ENCODE data around the gene RBM18. TPM values are rescaled to one million over a fixed set of nuclear protein-coding genes. Genes with fewer than 3 reads are reported as not detected.

RBM18 gene
- total and polyA plus RNA-seq, 5 donors from 2014 or later = 26.1 to 34.8 (median 29.6) TPM

- no peak overlapping the region for H3K4me3 ChIP-seq (ENCODE audit: low read depth, low read length)
- H3K27me3 ChIP-seq (ENCODE audit: control insufficient read depth, insufficient read depth, low read length) = no peaks in the 10 kb centered on the region
- H3K36me3 ChIP-seq (ENCODE audit: control insufficient read depth, insufficient read depth, low read length) = peaks cover 69% of the 10 kb centered on the region
- DNase-seq (no peak), ATAC-seq (ENCODE audit: low read depth in 2 of 2) (no peak)
- peaks cover 44% of the 10 kb centered on the region for H3K36me3 Mint-ChIP-seq
- H3K9me3 ChIP-seq (ENCODE audit: control insufficient read depth in 2 of 2, low read length in 2 of 2) = no peaks in the 10 kb centered on the region
- no peak overlapping the region for H3K27ac ChIP-seq (ENCODE audit: insufficient read depth, low read length, poor library complexity, severe bottlenecking)
- H3K27me3 Mint-ChIP-seq = no peaks in the 10 kb centered on the region
- H3K4me1 ChIP-seq (ENCODE audit: control insufficient read depth, insufficient read depth, low read length, poor library complexity, severe bottlenecking) = no peaks in the 10 kb centered on the region
- H3K27ac Mint-ChIP-seq = no peak overlapping the region
- peak overlapping the region in 1 of 4 donors; percentile 92 for H3K4me3 Mint-ChIP-seq
- no peaks in the 10 kb centered on the region for H3K9me3 Mint-ChIP-seq
- peaks cover 28 to 50% (median 35%) of the 10 kb centered on the region in 4 donors for H3K4me1 Mint-ChIP-seq
Measured at GRCh38 chr9:122254761-122255160, 9.9 kb downstream of the RBM18 start.

- Mint-ChIP-seq H3K9me3 (no peaks in the 10 kb centered on the region), H3K27ac (peak overlapping the region in 1 of 3 donors; percentile 52), H3K36me3 (peaks cover 39% of the 10 kb centered on the region), H3K4me1 (peaks cover 28 to 49% (median 30%) of the 10 kb centered on the region in 4 donors), H3K4me3 (no peak overlapping the region), H3K27me3 (no peaks in the 10 kb centered on the region)
- DNase-seq = no peak
- Histone ChIP-seq H3K9me3 (ENCODE audit: control insufficient read depth in 2 of 2, low read length in 2 of 2) (no peaks in the 10 kb centered on the region), H3K27me3 (ENCODE audit: control insufficient read depth, insufficient read depth, low read length) (no peaks in the 10 kb centered on the region), H3K36me3 (ENCODE audit: control insufficient read depth, insufficient read depth, low read length) (peaks cover 72% of the 10 kb centered on the region), H3K27ac (ENCODE audit: insufficient read depth, low read length, poor library complexity, severe bottlenecking) (no peak overlapping the region), H3K4me3 (ENCODE audit: low read depth, low read length) (no peak overlapping the region), H3K4me1 (ENCODE audit: control insufficient read depth, insufficient read depth, low read length, poor library complexity, severe bottlenecking) (no peaks in the 10 kb centered on the region)
- no peak for ATAC-seq (ENCODE audit: low read depth in 2 of 2)
Measured at GRCh38 chr9:122252796-122253195, 11.8 kb downstream of the RBM18 start.

GRCh38 chr9:122251351-122251750, 13.3 kb downstream of the RBM18 start:
- Histone ChIP-seq H3K27ac (ENCODE audit: insufficient read depth, low read length, poor library complexity, severe bottlenecking) (no peak overlapping the region), H3K27me3 (ENCODE audit: control insufficient read depth, insufficient read depth, low read length) (no peaks in the 10 kb centered on the region), H3K4me3 (ENCODE audit: low read depth, low read length) (no peak overlapping the region), H3K9me3 (ENCODE audit: control insufficient read depth in 2 of 2, low read length in 2 of 2) (no peaks in the 10 kb centered on the region), H3K36me3 (ENCODE audit: control insufficient read depth, insufficient read depth, low read length) (peaks cover 74% of the 10 kb centered on the region), H3K4me1 (ENCODE audit: control insufficient read depth, insufficient read depth, low read length, poor library complexity, severe bottlenecking) (no peaks in the 10 kb centered on the region)
- Mint-ChIP-seq H3K27ac (no peak overlapping the region), H3K27me3 (no peaks in the 10 kb centered on the region), H3K36me3 (peaks cover 42% of the 10 kb centered on the region), H3K4me3 (no peak overlapping the region), H3K4me1 (peaks cover 19 to 39% (median 23%) of the 10 kb centered on the region in 4 donors), H3K9me3 (no peaks in the 10 kb centered on the region)
- no peak for DNase-seq
- ATAC-seq (ENCODE audit: low read depth in 2 of 2) = no peak

GRCh38 chr9:122248448-122248865, 16.2 kb downstream of the RBM18 start:
- Mint-ChIP-seq H3K27ac (no peak overlapping the region), H3K27me3 (no peaks in the 10 kb centered on the region), H3K4me3 (no peak overlapping the region), H3K36me3 (peaks cover 56% of the 10 kb centered on the region), H3K4me1 (peaks cover 5 to 19% (median 14%) of the 10 kb centered on the region in 4 donors), H3K9me3 (peaks cover 0 to 2% (median 0%) of the 10 kb centered on the region in 7 donors)
- no peak overlapping the region for H3K27ac ChIP-seq (ENCODE audit: insufficient read depth, low read length, poor library complexity, severe bottlenecking)
- H3K4me3 ChIP-seq (ENCODE audit: low read depth, low read length) = no peak overlapping the region
- no peak for DNase-seq
- no peaks in the 10 kb centered on the region for H3K4me1 ChIP-seq (ENCODE audit: control insufficient read depth, insufficient read depth, low read length, poor library complexity, severe bottlenecking)
- no peaks in the 10 kb centered on the region for H3K27me3 ChIP-seq (ENCODE audit: control insufficient read depth, insufficient read depth, low read length)
- peaks cover 89% of the 10 kb centered on the region for H3K36me3 ChIP-seq (ENCODE audit: control insufficient read depth, insufficient read depth, low read length)
- ATAC-seq (ENCODE audit: low read depth in 2 of 2) = no peak
- H3K9me3 ChIP-seq (ENCODE audit: control insufficient read depth in 2 of 2, low read length in 2 of 2) = no peaks in the 10 kb centered on the region

GRCh38 chr9:122246666-122247065, 18.0 kb downstream of the RBM18 start:
- Histone ChIP-seq H3K4me3 (ENCODE audit: low read depth, low read length) (no peak overlapping the region), H3K27me3 (ENCODE audit: control insufficient read depth, insufficient read depth, low read length) (no peaks in the 10 kb centered on the region), H3K4me1 (ENCODE audit: control insufficient read depth, insufficient read depth, low read length, poor library complexity, severe bottlenecking) (no peaks in the 10 kb centered on the region), H3K36me3 (ENCODE audit: control insufficient read depth, insufficient read depth, low read length) (peaks cover 89% of the 10 kb centered on the region), H3K9me3 (ENCODE audit: control insufficient read depth in 2 of 2, low read length in 2 of 2) (no peaks in the 10 kb centered on the region), H3K27ac (ENCODE audit: insufficient read depth, low read length, poor library complexity, severe bottlenecking) (no peak overlapping the region)
- H3K4me3 Mint-ChIP-seq = no peak overlapping the region
- ATAC-seq (ENCODE audit: low read depth in 2 of 2) = no peak
- peaks cover 5 to 9% (median 6%) of the 10 kb centered on the region in 4 donors for H3K4me1 Mint-ChIP-seq
- H3K36me3 Mint-ChIP-seq = peaks cover 50% of the 10 kb centered on the region
- H3K9me3 Mint-ChIP-seq = peaks cover 0 to 2% (median 0%) of the 10 kb centered on the region in 7 donors
- H3K27me3 Mint-ChIP-seq = no peaks in the 10 kb centered on the region
- no peak for DNase-seq
- H3K27ac Mint-ChIP-seq = no peak overlapping the region

GRCh38 chr9:122244349-122244748, 20.3 kb downstream of the RBM18 start:
- Histone ChIP-seq H3K27me3 (ENCODE audit: control insufficient read depth, insufficient read depth, low read length) (no peaks in the 10 kb centered on the region), H3K36me3 (ENCODE audit: control insufficient read depth, insufficient read depth, low read length) (peaks cover 95% of the 10 kb centered on the region), H3K9me3 (ENCODE audit: control insufficient read depth in 2 of 2, low read length in 2 of 2) (no peaks in the 10 kb centered on the region), H3K27ac (ENCODE audit: insufficient read depth, low read length, poor library complexity, severe bottlenecking) (no peak overlapping the region), H3K4me1 (ENCODE audit: control insufficient read depth, insufficient read depth, low read length, poor library complexity, severe bottlenecking) (no peaks in the 10 kb centered on the region), H3K4me3 (ENCODE audit: low read depth, low read length) (no peak overlapping the region)
- ATAC-seq (ENCODE audit: low read depth in 2 of 2) (no peak), DNase-seq (no peak)
- Mint-ChIP-seq H3K27ac (peak overlapping the region in 1 of 3 donors; percentile 18), H3K27me3 (no peaks in the 10 kb centered on the region), H3K36me3 (peaks cover 46% of the 10 kb centered on the region), H3K4me3 (no peak overlapping the region), H3K4me1 (peaks cover 0 to 3% (median 0%) of the 10 kb centered on the region in 4 donors), H3K9me3 (peaks cover 0 to 2% (median 0%) of the 10 kb centered on the region in 7 donors)

GRCh38 chr9:122239722-122240121, 24.9 kb downstream of the RBM18 start:
- no peaks in the 10 kb centered on the region for H3K27me3 ChIP-seq (ENCODE audit: control insufficient read depth, insufficient read depth, low read length)
- H3K4me1 Mint-ChIP-seq = no peaks in the 10 kb centered on the region
- H3K9me3 Mint-ChIP-seq = no peaks in the 10 kb centered on the region
- no peaks in the 10 kb centered on the region for H3K9me3 ChIP-seq (ENCODE audit: control insufficient read depth in 2 of 2, low read length in 2 of 2)
- no peak overlapping the region for H3K4me3 ChIP-seq (ENCODE audit: low read depth, low read length)
- peaks cover 54% of the 10 kb centered on the region for H3K36me3 ChIP-seq (ENCODE audit: control insufficient read depth, insufficient read depth, low read length)
- no peak overlapping the region for H3K27ac Mint-ChIP-seq
- H3K4me3 Mint-ChIP-seq = no peak overlapping the region
- H3K27me3 Mint-ChIP-seq = no peaks in the 10 kb centered on the region
- no peak for DNase-seq
- ATAC-seq (ENCODE audit: low read depth in 2 of 2) = no peak
- peaks cover 29% of the 10 kb centered on the region for H3K36me3 Mint-ChIP-seq
- no peak overlapping the region for H3K27ac ChIP-seq (ENCODE audit: insufficient read depth, low read length, poor library complexity, severe bottlenecking)
- H3K4me1 ChIP-seq (ENCODE audit: control insufficient read depth, insufficient read depth, low read length, poor library complexity, severe bottlenecking) = no peaks in the 10 kb centered on the region

- H3K9me3 ChIP-seq (ENCODE audit: control insufficient read depth in 2 of 2, low read length in 2 of 2) = no peaks in the 10 kb centered on the region
- no peak overlapping the region for H3K4me3 Mint-ChIP-seq
- H3K4me1 ChIP-seq (ENCODE audit: control insufficient read depth, insufficient read depth, low read length, poor library complexity, severe bottlenecking) = no peaks in the 10 kb centered on the region
- H3K27ac ChIP-seq (ENCODE audit: insufficient read depth, low read length, poor library complexity, severe bottlenecking) = no peak overlapping the region
- no peaks in the 10 kb centered on the region for H3K4me1 Mint-ChIP-seq
- peaks cover 24% of the 10 kb centered on the region for H3K36me3 ChIP-seq (ENCODE audit: control insufficient read depth, insufficient read depth, low read length)
- peaks cover 15% of the 10 kb centered on the region for H3K36me3 Mint-ChIP-seq
- no peak for ATAC-seq (ENCODE audit: low read depth in 2 of 2)
- H3K27me3 Mint-ChIP-seq = peaks cover 7% of the 10 kb centered on the region
- H3K4me3 ChIP-seq (ENCODE audit: low read depth, low read length) = no peak overlapping the region
- DNase-seq = no peak
- no peaks in the 10 kb centered on the region for H3K9me3 Mint-ChIP-seq
- peaks cover 3% of the 10 kb centered on the region for H3K27me3 ChIP-seq (ENCODE audit: control insufficient read depth, insufficient read depth, low read length)
- H3K27ac Mint-ChIP-seq = no peak overlapping the region
Measured at GRCh38 chr9:122236681-122237080, 28.0 kb downstream of the RBM18 start.

All from CD4-positive, CD25-positive, alpha-beta regulatory T cell (primary cell).